ENCODE results near the gene SIX1. TPM values are rescaled to one million over a fixed set of nuclear protein-coding genes. Genes with fewer than 3 reads are reported as not detected.
A peak's percentile ranks its signal among the peaks of the same experiment; 100 is the strongest.

The SIX1 gene
- total and polyA plus RNA-seq, 2 of the 4 experiments (the other 2 are of a cell fraction): 7.7 to 15.0 TPM

- no peaks in the 10 kb centered on the region for H3K9me3 ChIP-seq (ENCODE audit: control insufficient read depth, insufficient read depth, low read length)
- H3K4me2 ChIP-seq (ENCODE audit: low read depth, low read length): no peak overlapping the region; the same call in 1 of the 2 replicates
- H2BK20ac ChIP-seq (ENCODE audit: low read depth, low read length): no peak overlapping the region
- H2BK120ac ChIP-seq (ENCODE audit: low read depth, low read length): no peak overlapping the region
- ATAC-seq (ENCODE audit: low read depth) (peak; percentile 70; the same call in 1 of the 2 replicates), DNase-seq (no peak)
- H3K4ac ChIP-seq (ENCODE audit: low read depth, low read length): no peak overlapping the region
- no peaks in the 10 kb centered on the region for H3K9me1 ChIP-seq (ENCODE audit: insufficient read depth, low read length)
- dilution Hi-C loops (cut with HindIII; ENCODE audit: low sequenced_read_pairs, unreplicated experiment): no loop called here
- H4K5ac ChIP-seq (ENCODE audit: low read depth, low read length): no peak overlapping the region
- H2AFZ ChIP-seq (replicated peaks; ENCODE audit: low read length, poor library complexity): no peak overlapping the region
- no peak overlapping the region for H3K14ac ChIP-seq (replicated peaks; ENCODE audit: low read depth, low read length)
- H3K18ac ChIP-seq (ENCODE audit: low read depth, low read length): peak overlapping the region; percentile 48; the same call in 1 of the 2 replicates
- H3K23ac ChIP-seq (ENCODE audit: low read depth, low read length): no peak overlapping the region
- no peaks in the 10 kb centered on the region for H4K20me1 ChIP-seq (ENCODE audit: insufficient read depth, low read length)
- H3K27me3 ChIP-seq (ENCODE audit: control insufficient read depth, insufficient read depth, low read length): no peaks in the 10 kb centered on the region
- H2AK9ac ChIP-seq (replicated peaks; ENCODE audit: low read depth, low read length, poor library complexity): no peak overlapping the region
- H4K91ac ChIP-seq (ENCODE audit: insufficient read depth, low read depth, low read length): no peak overlapping the region
- POLR2A ChIA-PET (ENCODE audit: unreplicated experiment): no interaction called here
- in situ Hi-C loops (cut with MboI; ENCODE audit: low sequenced_read_pairs): no loop called here
- H3K79me1 ChIP-seq (ENCODE audit: low read depth in 1 of 2, low read length in 2 of 2): no peaks in the 10 kb centered on the region
- CTCF ChIA-PET: no interaction called here
- H2BK15ac ChIP-seq (ENCODE audit: low read depth, low read length): no peak overlapping the region
- H3K56ac ChIP-seq (ENCODE audit: extremely low read depth, insufficient read depth, low read length): no peak overlapping the region
- no peak overlapping the region for H4K8ac ChIP-seq (ENCODE audit: low read depth in 2 of 2, low read length in 2 of 2)
- TF ChIP-seq RAD21 (IDR thresholded peaks at IDR 0.05; ENCODE audit: low read length) (no peak), CHD1 (IDR thresholded peaks at IDR 0.05; ENCODE audit: low read depth, low read length) (no peak), NFE2L2 (IDR thresholded peaks at IDR 0.05; ENCODE audit: low read depth, low read length) (no peak), MAZ (IDR thresholded peaks at IDR 0.05; ENCODE audit: borderline replicate concordance, low read depth, low read length) (no peak)
- no peak overlapping the region for H3K4me3 ChIP-seq (ENCODE audit: insufficient read depth, low read depth, low read length)
- WGBS, 2 experiments (ENCODE audit: extremely low coverage in 2 of 2, insufficient read length in 1 of 2): no CpG with 5 or more reads among the region's 3 CpGs
- BruUV-seq (replicated peaks): no TSS peak
- intact Hi-C loops (cut with micrococcal nuclease): no loop called here
- H3K27ac ChIP-seq (ENCODE audit: insufficient read depth, low read length): no peak overlapping the region
- no peak overlapping the region for H2AK5ac ChIP-seq (ENCODE audit: low read depth, low read length)
- H3K4me1 ChIP-seq (ENCODE audit: control insufficient read depth, insufficient read depth, low read length): no peaks in the 10 kb centered on the region
- H3K36me3 ChIP-seq (ENCODE audit: control insufficient read depth, insufficient read depth, low read length): no peaks in the 10 kb centered on the region
- no peak overlapping the region for H3K9ac ChIP-seq (ENCODE audit: low read depth, low read length)
- no peak overlapping the region for H2BK5ac ChIP-seq (ENCODE audit: low read depth, low read length, poor library complexity, severe bottlenecking)
Measured at GRCh38 chr14:60665177-60665550, 15.9 kb upstream of the SIX1 start.
